PC-3 (cell line): ENCODE data around the gene HCN4. TPM values are rescaled to one million over a fixed set of nuclear protein-coding genes. Genes with fewer than 3 reads are reported as not detected.

ENCODE experiments used
- ATAC-seq: fragments of 200-7000 bp; cut with Tn5 transposase; 2 replicates; pipeline ENCODE4 v1.9.1; 2020; ENCODE audit warnings: mild to moderate bottlenecking, moderate library complexity
- BruUV-seq: library from RNA; stranded (reverse); fragments of 400-500 nt; replicated peaks from 2 replicates; lab custom pipeline; 2021; lab: Mats Ljungman, UMichigan
- CTCF ChIA-PET: fragments of 300-600 bp; sonication (Branson Sonifier 250); formaldehyde crosslinking; loops from one replicate; lab custom pipeline; 2022; ENCODE audit warnings: antibody characterized with exemption; lab: Charles Lee
- POLR2A ChIA-PET: fragments of 300-600 bp; sonication (Branson Sonifier 250); formaldehyde crosslinking; loops from one replicate; lab custom pipeline; 2022; ENCODE audit warnings: antibody characterized with exemption; ENCODE audit not compliant: unreplicated experiment; lab: Charles Lee
- DNase-seq: peaks from one replicate; pipeline ENCODE4 v3.0.0-alpha.2; 2015
- H2AFZ ChIP-seq: fragments of 300-600 bp; sonication (generic); 2 replicates; pipeline ENCODE4 v1.6.0; 2016; ENCODE audit warnings: antibody characterized with exemption, low read length
- H3F3A ChIP-seq: fragments of 300-600 bp; sonication (generic); one replicate; pipeline ENCODE4 v1.6.0; 2017; ENCODE audit warnings: antibody characterized with exemption, low read length, control low read depth, mild to moderate bottlenecking; ENCODE audit not compliant: unreplicated experiment
- H3K27ac ChIP-seq: fragments of 300-600 bp; sonication (generic); 2 replicates; pipeline ENCODE4 v1.5.1; 2016; ENCODE audit warnings: mild to moderate bottlenecking, low read length
- H3K27me3 ChIP-seq: fragments of 300-600 bp; sonication (generic); 2 replicates; pipeline ENCODE4 v1.6.1; 2016; ENCODE audit warnings: low read length, mixed read lengths
- H3K36me3 ChIP-seq: fragments of 300-600 bp; sonication (generic); 2 replicates; pipeline ENCODE4 v1.6.1; 2016; ENCODE audit warnings: low read depth, mixed run types, low read length, mixed read lengths
- H3K4me1 ChIP-seq: fragments of 300-600 bp; sonication (generic); 2 replicates; pipeline ENCODE4 v1.5.1; 2016; ENCODE audit warnings: low read length; ENCODE audit not compliant: insufficient read depth
- H3K4me2 ChIP-seq: fragments of 300-600 bp; sonication (generic); 2 replicates; pipeline ENCODE4 v1.6.0; 2016; ENCODE audit warnings: low read length
- H3K4me3 ChIP-seq: fragments of 300-600 bp; sonication (generic); 2 replicates; pipeline ENCODE4 v1.5.1; 2016; ENCODE audit warnings: mild to moderate bottlenecking, low read length, mixed read lengths
- H3K79me2 ChIP-seq: fragments of 300-600 bp; sonication (generic); 2 replicates; pipeline ENCODE4 v1.6.1; 2017; ENCODE audit warnings: low read length, mixed read lengths
- H3K9ac ChIP-seq: fragments of 300-600 bp; sonication (generic); 2 replicates; pipeline ENCODE4 v1.6.0; 2016; ENCODE audit warnings: mild to moderate bottlenecking, low read length
- H3K9me2 ChIP-seq: fragments of 300-600 bp; sonication (generic); replicated peaks from 2 replicates; pipeline ENCODE4 v1.6.1; 2016; ENCODE audit warnings: mixed run types, low read length, mixed read lengths
- H3K9me3 ChIP-seq: fragments of 300-600 bp; sonication (generic); 2 replicates; pipeline ENCODE4 v1.6.1; 2016; ENCODE audit warnings: low read length, mixed read lengths
- H4K20me1 ChIP-seq: fragments of 300-600 bp; sonication (generic); 2 replicates; pipeline ENCODE4 v1.6.1; 2016; ENCODE audit warnings: low read length, mixed read lengths
- CTCF ChIP-seq: fragments of 300-600 bp; sonication (generic); conservative IDR thresholded peaks from 2 replicates; pipeline ENCODE4 v1.5.1; 2017; ENCODE audit warnings: antibody characterized with exemption, low read depth, mild to moderate bottlenecking, low read length
- EZH2 ChIP-seq: fragments of 300-600 bp; sonication (generic); IDR thresholded peaks from one replicate; pipeline ENCODE4 v1.6.1; 2017; ENCODE audit warnings: antibody characterized with exemption, mild to moderate bottlenecking, low read length; ENCODE audit not compliant: unreplicated experiment
- EZH2phosphoT487 ChIP-seq: fragments of 300-600 bp; sonication (generic); IDR thresholded peaks from 2 replicates; pipeline ENCODE4 v1.6.1; 2018; ENCODE audit warnings: mild to moderate bottlenecking, antibody characterized with exemption, low read length, borderline replicate concordance
- intact Hi-C: fragments of 100-400 bp; cut with micrococcal nuclease; formaldehyde crosslinking; loops from 2 replicates; pipeline ENCODE4 v1.9.0; 2023
- total RNA-seq: library from RNA; depleted of rRNA; stranded (reverse); fragments of >200 nt; gene quantifications from 2 replicates; pipeline ENCODE4 v1.2.3, GENCODE V29; 2014

Gene HCN4
- total RNA-seq, 1 experiment from 2014 or later: not detected

GRCh38 chr15:73369154-73369694 is 466 bp upstream of the HCN4 start:
- Histone ChIP-seq H3K36me3 (no peaks in the 10 kb centered on the region), H3K4me1 (no peaks in the 10 kb centered on the region), H3F3A (no peaks in the 10 kb centered on the region), H3K9me2 (no peaks in the 10 kb centered on the region), H3K27ac (no peak overlapping the region), H3K79me2 (no peaks in the 10 kb centered on the region), H3K27me3 (peaks cover 80% of the 10 kb centered on the region), H3K4me3 (no peak overlapping the region), H3K4me2 (no peak overlapping the region), H2AFZ (no peak overlapping the region), H3K9me3 (no peaks in the 10 kb centered on the region), H4K20me1 (no peaks in the 10 kb centered on the region), H3K9ac (no peak overlapping the region)
- no peak for ATAC-seq
- intact Hi-C loops: no loop called here
- TF ChIP-seq EZH2 (no peak), EZH2phosphoT487 (no peak), CTCF (no peak)
- ChIA-PET CTCF (no interaction called here), POLR2A (no interaction called here)
- no peak for DNase-seq
- no TSS peak for BruUV-seq

GRCh38 chr15:73367624-73368300 is 996 bp downstream of the HCN4 start:
- H2AFZ ChIP-seq: no peak overlapping the region
- H3K27me3 ChIP-seq: peaks cover 92% of the 10 kb centered on the region
- H3F3A ChIP-seq: no peaks in the 10 kb centered on the region
- no peak for DNase-seq
- intact Hi-C loops: no loop called here
- no peak overlapping the region for H3K27ac ChIP-seq
- no peak for ATAC-seq
- H3K9me2 ChIP-seq: no peaks in the 10 kb centered on the region
- CTCF ChIA-PET: no interaction called here
- H3K9me3 ChIP-seq: no peaks in the 10 kb centered on the region
- H3K4me3 ChIP-seq: no peak overlapping the region
- no peak overlapping the region for H3K4me2 ChIP-seq
- no peak overlapping the region for H3K9ac ChIP-seq
- BruUV-seq: no TSS peak
- H3K4me1 ChIP-seq: no peaks in the 10 kb centered on the region
- no peaks in the 10 kb centered on the region for H3K36me3 ChIP-seq
- POLR2A ChIA-PET: no interaction called here
- H3K79me2 ChIP-seq: no peaks in the 10 kb centered on the region
- no peaks in the 10 kb centered on the region for H4K20me1 ChIP-seq
- TF ChIP-seq EZH2phosphoT487 (no peak), EZH2 (no peak), CTCF (no peak)
